ENCODE data around the gene RBM33.

The RBM33 gene

GRCh38 chr7:155660758-155661093, 16.3 kb downstream of the RBM33 start:
- in situ Hi-C loops (cut with HindIII; ENCODE audit: low sequenced_read_pairs): no loop called here

- in situ Hi-C loops (cut with HindIII; ENCODE audit: low sequenced_read_pairs): no loop called here
Observed at GRCh38 chr7:155662343-155663043, 18.0 kb downstream of the RBM33 start.

GRCh38 chr7:155663937-155664336, 19.5 kb downstream of the RBM33 start:
- in situ Hi-C loops (cut with HindIII; ENCODE audit: low sequenced_read_pairs): no loop called here

GRCh38 chr7:155665079-155665956, 20.9 kb downstream of the RBM33 start:
- in situ Hi-C loops (cut with HindIII; ENCODE audit: low sequenced_read_pairs): no loop called here

GRCh38 chr7:155665957-155666287, 21.5 kb downstream of the RBM33 start:
- in situ Hi-C loops (cut with HindIII; ENCODE audit: low sequenced_read_pairs): no loop called here

GRCh38 chr7:155667241-155667829, 22.9 kb downstream of the RBM33 start:
- in situ Hi-C loops (cut with HindIII; ENCODE audit: low sequenced_read_pairs): no loop called here

GRCh38 chr7:155669717-155670505, 25.4 kb downstream of the RBM33 start:
- in situ Hi-C loops (cut with HindIII; ENCODE audit: low sequenced_read_pairs): no loop called here

- in situ Hi-C loops (cut with HindIII; ENCODE audit: low sequenced_read_pairs): no loop called here
Observed at GRCh38 chr7:155670521-155670920, 26.1 kb downstream of the RBM33 start.

- in situ Hi-C loops (cut with HindIII; ENCODE audit: low sequenced_read_pairs): no loop called here
Observed at GRCh38 chr7:155674556-155674955, 30.1 kb downstream of the RBM33 start.

GRCh38 chr7:155676052-155676451, 31.6 kb downstream of the RBM33 start:
- in situ Hi-C loops (cut with HindIII; ENCODE audit: low sequenced_read_pairs): no loop called here

GRCh38 chr7:155677688-155678087, 33.2 kb downstream of the RBM33 start:
- in situ Hi-C loops (cut with HindIII; ENCODE audit: low sequenced_read_pairs): no loop called here

GRCh38 chr7:155680124-155680523, 35.7 kb downstream of the RBM33 start:
- in situ Hi-C loops (cut with HindIII; ENCODE audit: low sequenced_read_pairs): no loop called here

- in situ Hi-C loops (cut with HindIII; ENCODE audit: low sequenced_read_pairs): no loop called here
Observed at GRCh38 chr7:155680864-155681263, 36.4 kb downstream of the RBM33 start.

- in situ Hi-C loops (cut with HindIII; ENCODE audit: low sequenced_read_pairs): no loop called here
Observed at GRCh38 chr7:155681663-155682062, 37.2 kb downstream of the RBM33 start.

GRCh38 chr7:155682484-155682883, 38.0 kb downstream of the RBM33 start:
- in situ Hi-C loops (cut with HindIII; ENCODE audit: low sequenced_read_pairs): no loop called here

GRCh38 chr7:155683098-155683497, 38.6 kb downstream of the RBM33 start:
- in situ Hi-C loops (cut with HindIII; ENCODE audit: low sequenced_read_pairs): no loop called here

- in situ Hi-C loops (cut with HindIII; ENCODE audit: low sequenced_read_pairs): no loop called here
Observed at GRCh38 chr7:155683714-155684113, 39.3 kb downstream of the RBM33 start.

GRCh38 chr7:155684543-155684942, 40.1 kb downstream of the RBM33 start:
- in situ Hi-C loops (cut with HindIII; ENCODE audit: low sequenced_read_pairs): no loop called here

- in situ Hi-C loops (cut with HindIII; ENCODE audit: low sequenced_read_pairs): no loop called here
Observed at GRCh38 chr7:155685070-155685790, 40.8 kb downstream of the RBM33 start.

GRCh38 chr7:155685791-155686160, 41.3 kb downstream of the RBM33 start:
- in situ Hi-C loops (cut with HindIII; ENCODE audit: low sequenced_read_pairs): no loop called here

Data from endothelial cell of hepatic sinusoid (primary cell).